ENCODE measurements around the gene HOXD13.

The HOXD13 gene

GRCh38 chr2:176102309-176102866 lies 9.9 kb downstream of the HOXD13 start:
- in situ Hi-C loops (cut with HindIII; ENCODE audit: low pct_ligation_motif_present, low pct_unique_long_range_greater_than_20kb, low sequenced_read_pairs): no loop called here
- no peak for DNase-seq

- DNase-seq: no peak
- in situ Hi-C loops (cut with HindIII; ENCODE audit: low pct_ligation_motif_present, low pct_unique_long_range_greater_than_20kb, low sequenced_read_pairs): no loop called here
Measured at GRCh38 chr2:176103194-176103593, 10.7 kb downstream of the HOXD13 start.

GRCh38 chr2:176103742-176104315 lies 11.3 kb downstream of the HOXD13 start:
- in situ Hi-C loops (cut with HindIII; ENCODE audit: low pct_ligation_motif_present, low pct_unique_long_range_greater_than_20kb, low sequenced_read_pairs): no loop called here
- DNase-seq: no peak

GRCh38 chr2:176104316-176105077 lies 12.0 kb downstream of the HOXD13 start:
- in situ Hi-C loops (cut with HindIII; ENCODE audit: low pct_ligation_motif_present, low pct_unique_long_range_greater_than_20kb, low sequenced_read_pairs): no loop called here
- DNase-seq: peak; percentile 93

GRCh38 chr2:176105078-176105729 lies 12.7 kb downstream of the HOXD13 start:
- no peak for DNase-seq
- in situ Hi-C loops (cut with HindIII; ENCODE audit: low pct_ligation_motif_present, low pct_unique_long_range_greater_than_20kb, low sequenced_read_pairs): no loop called here

- in situ Hi-C loops (cut with HindIII; ENCODE audit: low pct_ligation_motif_present, low pct_unique_long_range_greater_than_20kb, low sequenced_read_pairs): no loop called here
- DNase-seq: no peak
Measured at GRCh38 chr2:176105730-176106580, 13.4 kb downstream of the HOXD13 start.

GRCh38 chr2:176106581-176107539 lies 14.3 kb downstream of the HOXD13 start, which contains the start of gene HOXD11:
Gene HOXD11 (plus strand): TSS chr2:176107280. CDS start chr2:176107356, 76 bp downstream.
- DNase-seq: peak; percentile 67
- in situ Hi-C loops (cut with HindIII; ENCODE audit: low pct_ligation_motif_present, low pct_unique_long_range_greater_than_20kb, low sequenced_read_pairs): no loop called here

- in situ Hi-C loops (cut with HindIII; ENCODE audit: low pct_ligation_motif_present, low pct_unique_long_range_greater_than_20kb, low sequenced_read_pairs): no loop called here
- no peak for DNase-seq
Measured at GRCh38 chr2:176107731-176108181, 15.2 kb downstream of the HOXD13 start.

- in situ Hi-C loops (cut with HindIII; ENCODE audit: low pct_ligation_motif_present, low pct_unique_long_range_greater_than_20kb, low sequenced_read_pairs): no loop called here
- DNase-seq: no peak
Measured at GRCh38 chr2:176109192-176109901, 16.8 kb downstream of the HOXD13 start.

GRCh38 chr2:176109946-176110345 lies 17.4 kb downstream of the HOXD13 start:
- in situ Hi-C loops (cut with HindIII; ENCODE audit: low pct_ligation_motif_present, low pct_unique_long_range_greater_than_20kb, low sequenced_read_pairs): no loop called here
- no peak for DNase-seq

GRCh38 chr2:176110415-176111308 lies 18.1 kb downstream of the HOXD13 start:
- in situ Hi-C loops (cut with HindIII; ENCODE audit: low pct_ligation_motif_present, low pct_unique_long_range_greater_than_20kb, low sequenced_read_pairs): no loop called here

GRCh38 chr2:176111309-176111663 lies 18.8 kb downstream of the HOXD13 start:
- in situ Hi-C loops (cut with HindIII; ENCODE audit: low pct_ligation_motif_present, low pct_unique_long_range_greater_than_20kb, low sequenced_read_pairs): no loop called here
- peak; percentile 78 for DNase-seq

More at GRCh38 chr2:176110415-176111308, 18.1 kb downstream of the HOXD13 start:
- no peak for DNase-seq

GRCh38 chr2:176111846-176112374 lies 19.4 kb downstream of the HOXD13 start:
- in situ Hi-C loops (cut with HindIII; ENCODE audit: low pct_ligation_motif_present, low pct_unique_long_range_greater_than_20kb, low sequenced_read_pairs): no loop called here
- DNase-seq: no peak

- in situ Hi-C loops (cut with HindIII; ENCODE audit: low pct_ligation_motif_present, low pct_unique_long_range_greater_than_20kb, low sequenced_read_pairs): no loop called here
- DNase-seq: no peak
Measured at GRCh38 chr2:176112375-176113302, 20.1 kb downstream of the HOXD13 start.
